ENCODE measurements around the gene STK17B.

GRCh38 chr2:196162586-196163175 is 8.7 kb downstream of the STK17B start:
- no peak for TF ChIP-seq CTCF (conservative IDR thresholded peaks at IDR 0.05 in 1 of 2, IDR thresholded peaks at IDR 0.05 in 1 of 2; ENCODE audit: low read depth in 1 of 2, low read length in 2 of 2)
- TF ChIP-seq EZH2 (IDR thresholded peaks at IDR 0.05; ENCODE audit: low read length, missing control alignments) = no peak

Data from fibroblast of lung (primary cell).